ENCODE results near the gene TRAF2.
"Not testable (repeated sequence)": the region's sequence is repeated elsewhere in the genome, so short reads cannot be mapped to it uniquely, and the experiment has no call there.

TRAF2 gene

GRCh38 chr9:136858844-136859757, 27.2 kb upstream of the TRAF2 start:
- DNase-seq: no peak

GRCh38 chr9:136860529-136860928, 25.8 kb upstream of the TRAF2 start:
- no peak for DNase-seq

- no peak for DNase-seq
Observed at GRCh38 chr9:136860933-136861873, 25.1 kb upstream of the TRAF2 start.

DNA sequence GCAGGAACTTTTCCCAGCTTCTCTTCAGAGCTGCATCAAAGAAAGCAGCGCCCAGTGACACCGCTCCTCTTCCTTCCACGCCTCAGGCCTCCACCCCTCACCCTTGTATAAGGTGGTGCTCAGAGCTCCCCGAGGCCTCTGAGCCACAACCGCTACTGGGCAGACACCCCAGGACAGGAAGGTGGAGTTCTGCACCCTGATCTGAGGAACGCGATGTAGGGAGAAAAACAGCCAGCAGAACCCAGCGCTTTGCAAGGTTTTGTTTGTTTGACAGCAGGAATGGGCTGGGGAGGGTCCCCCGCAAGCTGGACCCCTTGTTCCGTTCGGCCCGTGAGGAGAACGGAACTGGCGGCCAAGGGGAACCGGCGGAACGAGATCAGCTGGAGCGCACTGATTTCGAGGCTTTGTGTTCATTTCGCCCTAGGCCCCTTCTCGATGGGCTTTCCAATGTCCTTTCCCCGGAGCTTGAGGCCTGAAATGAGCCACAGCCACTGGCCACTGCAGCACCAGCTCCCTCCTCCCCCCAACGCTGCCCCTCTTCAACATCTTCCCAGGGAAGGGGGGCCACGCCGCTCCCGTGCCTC, 24.4 kb upstream of the TRAF2 start:
- no peak for DNase-seq

DNA sequence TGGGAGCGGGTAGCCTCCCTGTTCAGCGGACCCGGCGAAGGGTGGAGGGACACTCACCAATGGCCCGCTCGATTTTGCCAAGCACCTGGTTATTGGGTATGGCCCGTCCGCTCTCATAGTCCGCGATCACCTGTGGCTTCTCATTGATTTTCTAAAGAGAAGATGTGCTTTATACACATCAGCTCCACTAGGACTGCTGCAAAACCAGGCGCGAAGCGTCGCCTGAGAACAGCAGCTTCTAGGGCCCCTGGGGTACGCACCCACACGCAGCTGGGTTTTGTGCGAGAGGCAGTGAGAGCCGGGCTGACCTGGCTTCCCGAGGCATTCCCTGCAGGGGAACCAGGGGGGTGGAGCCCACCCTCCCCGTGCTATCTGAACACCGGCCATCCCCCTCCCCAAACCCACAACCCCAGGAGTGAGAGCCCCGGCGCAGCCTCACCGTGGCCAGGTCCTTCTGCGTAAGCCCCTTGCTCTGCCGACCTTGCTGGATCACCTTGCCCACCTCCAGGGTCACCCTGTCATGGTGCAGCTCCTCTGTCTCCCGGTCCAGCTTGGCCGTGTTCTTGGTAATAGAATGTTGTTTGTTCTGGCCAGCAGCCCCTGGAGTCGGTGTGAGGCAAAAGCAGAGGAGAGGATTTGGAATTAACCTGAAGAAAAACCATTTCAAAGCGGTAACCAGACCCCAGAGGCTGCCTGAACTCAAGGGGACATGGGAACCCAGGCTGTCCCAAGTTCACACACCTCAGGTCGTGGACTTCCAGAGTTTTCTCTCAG, 23.3 kb upstream of the TRAF2 start:
- DNase-seq: no peak

DNA sequence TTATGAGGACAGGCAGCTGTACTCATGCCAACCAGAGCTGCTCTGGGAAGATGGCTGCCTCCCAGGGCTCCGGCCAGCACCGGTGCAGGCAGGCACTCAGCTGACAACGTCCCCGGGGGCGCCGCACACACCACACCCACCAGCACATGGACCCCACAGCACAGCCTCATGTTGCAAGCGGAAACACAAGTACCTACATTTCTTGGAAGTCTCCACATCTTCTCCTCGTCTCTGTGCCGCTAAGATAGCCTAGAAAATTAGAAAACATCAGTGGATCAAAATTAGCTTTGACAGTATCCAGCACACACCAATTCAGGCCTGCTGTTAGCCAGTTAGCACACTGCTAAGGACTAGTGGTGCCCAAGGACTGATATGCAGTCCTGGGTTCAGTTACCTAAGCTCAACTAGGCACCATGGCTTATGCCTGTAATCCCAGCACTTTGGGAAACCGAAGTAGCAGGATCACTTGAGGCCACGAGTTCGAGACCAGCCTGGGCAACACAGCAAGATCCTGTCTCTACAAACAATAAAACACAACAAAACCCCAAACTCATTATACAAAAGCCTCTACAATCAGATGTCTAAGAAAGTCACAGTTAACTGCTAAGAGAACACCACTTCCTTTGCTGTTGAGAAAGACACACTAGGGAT, 22.6 kb upstream of the TRAF2 start:
- no peak for DNase-seq

GRCh38 chr9:136865041-136865767, 21.1 kb upstream of the TRAF2 start:
- DNase-seq: no peak

DNA sequence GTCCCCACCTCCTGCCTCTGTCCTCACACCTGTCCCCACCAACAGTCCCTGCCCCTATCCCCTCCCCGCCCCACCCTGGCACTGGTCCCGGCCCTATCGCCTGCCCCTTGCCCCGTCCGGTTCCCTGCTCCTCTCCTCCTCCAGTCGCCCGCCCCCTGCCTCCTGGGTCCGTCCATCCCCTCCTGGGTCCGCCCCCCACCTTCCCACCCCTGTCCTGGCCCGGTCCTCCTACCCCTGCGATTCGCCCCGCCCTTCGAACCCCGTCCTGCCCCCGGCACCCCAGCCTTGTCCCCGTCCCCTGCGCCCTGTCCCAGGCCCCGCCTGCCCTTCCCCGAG, 20.6 kb upstream of the TRAF2 start:
- no peak for DNase-seq

DNA sequence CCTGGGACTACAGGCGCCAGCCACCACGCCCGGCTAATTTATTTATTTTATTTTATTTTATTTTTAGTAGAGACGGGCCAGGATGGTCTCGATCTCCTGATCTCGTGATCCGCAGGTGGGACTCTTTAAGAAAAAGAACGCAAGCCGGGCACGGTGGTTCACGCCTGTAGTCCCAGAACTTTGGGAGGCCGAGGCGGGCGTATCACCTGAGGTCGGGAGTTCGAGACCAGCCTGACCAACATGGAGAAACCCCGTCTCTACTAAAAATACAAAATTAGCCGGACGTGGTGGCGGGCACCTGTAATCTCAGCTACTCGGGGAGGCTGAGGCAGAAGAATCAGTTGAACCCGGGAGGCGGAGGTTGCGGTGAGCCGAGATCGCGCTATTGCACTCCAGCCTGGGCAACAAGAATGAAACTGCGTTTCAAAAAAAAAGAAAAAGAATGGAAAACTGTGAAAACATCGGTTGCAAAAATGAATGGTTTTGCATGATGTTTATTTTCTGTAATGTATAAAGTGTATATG, 19.4 kb upstream of the TRAF2 start:
- not testable (repeated sequence) for DNase-seq

GRCh38 chr9:136867480-136867879, 18.8 kb upstream of the TRAF2 start:
- no peak for DNase-seq

DNA sequence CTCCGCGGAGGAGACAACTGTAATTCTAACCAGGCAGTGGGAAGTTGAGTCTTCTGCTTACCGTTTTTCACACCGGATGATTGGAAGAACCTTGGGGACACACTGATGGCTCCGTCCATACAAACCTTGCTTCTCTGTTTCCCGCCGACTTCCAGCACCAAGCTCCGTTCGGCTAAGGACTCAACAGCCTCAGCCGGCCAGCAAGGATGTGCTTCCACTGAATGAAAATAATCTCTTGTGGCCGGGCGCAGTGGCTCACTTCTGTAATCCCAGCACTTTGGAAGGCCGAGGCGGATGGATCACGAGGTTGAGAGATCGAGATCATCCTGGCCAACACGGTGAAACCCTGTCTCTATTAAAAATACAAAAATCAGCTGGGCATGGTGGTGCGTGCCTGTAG, 18.4 kb upstream of the TRAF2 start:
- no peak for DNase-seq

DNA sequence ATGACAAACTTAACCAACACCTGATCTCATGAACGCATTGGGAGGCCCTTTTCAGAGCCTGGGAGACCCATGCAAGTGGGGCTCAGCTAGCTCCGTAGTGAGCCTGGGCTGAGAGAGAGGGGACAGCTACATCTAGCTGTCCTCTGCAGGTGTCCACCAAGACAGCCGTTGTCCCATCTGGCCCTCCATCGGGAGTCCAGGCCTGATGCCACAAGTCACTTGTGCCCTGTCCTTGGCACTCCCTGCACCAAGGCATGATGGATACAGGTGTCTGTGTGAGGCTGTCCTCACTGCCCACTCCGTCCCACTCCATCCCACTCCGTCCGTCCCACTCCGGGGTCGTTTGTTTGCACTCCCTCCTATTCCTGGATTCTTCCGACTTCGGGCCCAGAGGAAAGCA, 17.7 kb upstream of the TRAF2 start:
- no peak for DNase-seq

- DNase-seq: not testable (repeated sequence)
Observed at GRCh38 chr9:136869611-136870010, 16.7 kb upstream of the TRAF2 start.

- DNase-seq: no peak
Observed at GRCh38 chr9:136875155-136875554, 11.2 kb upstream of the TRAF2 start.

GRCh38 chr9:136876476-136876875, 9.8 kb upstream of the TRAF2 start:
- no peak for DNase-seq

DNA sequence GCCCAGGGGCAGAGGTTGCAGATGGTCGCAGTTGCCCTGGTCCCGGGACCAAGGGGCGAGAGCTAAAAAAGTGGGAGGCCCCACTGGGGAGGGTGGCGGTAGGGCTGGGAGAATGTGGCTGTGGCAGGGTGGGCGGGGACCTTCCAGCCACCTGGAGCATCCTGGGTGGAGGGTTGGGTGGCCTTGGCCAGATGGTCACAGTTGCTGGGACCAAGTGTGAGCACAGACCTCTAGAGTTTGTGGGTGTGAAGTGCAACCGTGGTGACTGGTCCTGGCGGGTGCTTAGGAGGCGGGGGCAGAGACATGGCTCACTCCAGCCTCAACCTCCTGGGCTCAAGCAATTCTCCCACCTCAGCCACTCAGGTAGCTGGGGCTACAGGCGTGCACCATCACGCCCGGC, 5.7 kb upstream of the TRAF2 start:
- no peak for DNase-seq

- DNase-seq: peak; percentile 23
Observed at GRCh38 chr9:136881691-136882108, 4.6 kb upstream of the TRAF2 start.

GRCh38 chr9:136882109-136882946, 4.0 kb upstream of the TRAF2 start:
- peak; percentile 90 for DNase-seq

GRCh38 chr9:136882947-136883283, 3.4 kb upstream of the TRAF2 start:
- not testable (repeated sequence) for DNase-seq

- DNase-seq: not testable (repeated sequence)
Observed at GRCh38 chr9:136883670-136884069, 2.6 kb upstream of the TRAF2 start.

Measured in activated CD4-positive, alpha-beta T cell treated with anti-CD3 and anti-CD28 coated beads, Interleukin-2, amount 50 U/mL, for 1 hour (primary cell).